ENCODE data around the gene CAMSAP2. TPM values are rescaled to one million over a fixed set of nuclear protein-coding genes. Genes with fewer than 3 reads are reported as not detected.
A peak's percentile ranks its signal among the peaks of the same experiment; 100 is the strongest.

The CAMSAP2 gene
- total RNA-seq, 2 experiments from 2014 or later, result 0.35 TPM; not detected in 1

DNA sequence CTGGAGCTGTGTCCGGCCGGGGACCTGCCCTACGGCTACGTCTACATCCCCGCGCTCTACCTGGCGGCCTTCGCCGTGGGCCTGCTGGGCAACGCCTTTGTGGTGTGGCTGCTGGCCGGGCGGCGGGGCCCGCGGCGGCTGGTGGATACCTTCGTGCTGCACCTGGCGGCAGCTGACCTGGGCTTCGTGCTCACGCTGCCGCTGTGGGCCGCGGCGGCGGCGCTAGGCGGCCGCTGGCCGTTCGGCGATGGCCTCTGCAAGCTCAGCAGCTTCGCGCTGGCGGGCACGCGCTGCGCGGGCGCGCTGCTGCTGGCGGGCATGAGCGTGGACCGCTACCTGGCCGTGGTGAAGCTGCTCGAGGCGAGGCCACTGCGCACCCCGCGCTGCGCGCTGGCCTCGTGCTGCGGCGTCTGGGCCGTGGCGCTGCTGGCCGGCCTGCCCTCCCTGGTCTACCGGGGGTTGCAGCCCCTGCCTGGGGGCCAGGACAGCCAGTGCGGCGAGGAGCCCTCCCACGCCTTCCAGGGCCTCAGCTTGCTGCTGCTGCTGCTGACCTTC, 134.5 kb downstream of the CAMSAP2 start:
- H3K4me3 Mint-ChIP-seq, result no peak overlapping the region
- H3K36me3 Mint-ChIP-seq, result no peaks in the 10 kb centered on the region
- DNase-seq, result no peak
- ATAC-seq, result no peak
- no peak overlapping the region for H3K27ac Mint-ChIP-seq
- peaks cover 34% of the 10 kb centered on the region for H3K4me1 Mint-ChIP-seq
- H3K27me3 Mint-ChIP-seq, result peaks cover 79% of the 10 kb centered on the region
- H3K9me3 Mint-ChIP-seq (ENCODE audit: low read depth), result no peaks in the 10 kb centered on the region
- CTCF ChIA-PET, result interaction anchor here (0.9 kb wide), 1 partner anchor 15 kb away, joined by 3 read pairs; no protein-coding TSS in a partner anchor

GRCh38 chr1:200873671-200874397, 135.1 kb downstream of the CAMSAP2 start:
- no peaks in the 10 kb centered on the region for H3K36me3 Mint-ChIP-seq
- H3K4me1 Mint-ChIP-seq, result peaks cover 40% of the 10 kb centered on the region
- CTCF ChIA-PET, result interaction anchor here (0.9 kb wide), 1 partner anchor 14 kb away, joined by 3 read pairs; no protein-coding TSS in a partner anchor
- no peak overlapping the region for H3K4me3 Mint-ChIP-seq
- H3K27ac Mint-ChIP-seq, result no peak overlapping the region
- no peaks in the 10 kb centered on the region for H3K9me3 Mint-ChIP-seq (ENCODE audit: low read depth)
- ATAC-seq (no peak), DNase-seq (no peak)
- H3K27me3 Mint-ChIP-seq, result peaks cover 86% of the 10 kb centered on the region

GRCh38 chr1:200874694-200875093, 136.0 kb downstream of the CAMSAP2 start:
- DNase-seq (no peak), ATAC-seq (no peak)
- H3K9me3 Mint-ChIP-seq (ENCODE audit: low read depth), result no peaks in the 10 kb centered on the region
- H3K4me1 Mint-ChIP-seq, result peaks cover 36% of the 10 kb centered on the region
- H3K27me3 Mint-ChIP-seq, result peaks cover 82% of the 10 kb centered on the region
- H3K27ac Mint-ChIP-seq, result no peak overlapping the region
- no peak overlapping the region for H3K4me3 Mint-ChIP-seq
- H3K36me3 Mint-ChIP-seq, result no peaks in the 10 kb centered on the region
- CTCF ChIA-PET, result no interaction called here

- no peak for DNase-seq
- Mint-ChIP-seq H3K27ac (no peak overlapping the region), H3K4me3 (no peak overlapping the region), H3K36me3 (no peaks in the 10 kb centered on the region), H3K9me3 (ENCODE audit: low read depth) (no peaks in the 10 kb centered on the region), H3K4me1 (peaks cover 35% of the 10 kb centered on the region), H3K27me3 (peaks cover 81% of the 10 kb centered on the region)
- CTCF ChIA-PET, result interaction anchor here (2.3 kb wide), 1 partner anchor 9 kb away, joined by 7 read pairs; no protein-coding TSS in a partner anchor
- no peak for ATAC-seq
Measured at GRCh38 chr1:200875416-200875815, 136.7 kb downstream of the CAMSAP2 start.

DNA sequence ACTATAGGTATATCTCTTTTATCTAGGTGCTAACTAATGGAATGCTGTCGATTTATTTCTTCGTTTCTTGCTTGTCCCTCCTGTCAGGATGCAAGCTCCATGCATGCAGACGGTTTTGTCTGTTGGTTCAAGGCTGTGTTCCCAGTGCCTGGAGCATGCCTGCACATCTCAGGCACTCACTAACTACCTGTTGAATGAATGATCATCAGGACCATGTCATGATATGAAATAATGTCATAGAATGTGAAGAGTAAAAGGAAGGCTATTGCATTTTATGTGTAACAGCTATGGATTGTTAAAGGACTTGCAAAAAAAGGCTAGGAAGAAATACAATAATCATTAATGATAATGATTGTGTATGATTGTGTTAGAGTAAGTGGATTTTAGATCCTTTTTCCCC, 138.3 kb downstream of the CAMSAP2 start:
- Mint-ChIP-seq H3K9me3 (ENCODE audit: low read depth) (no peaks in the 10 kb centered on the region), H3K4me1 (peaks cover 28% of the 10 kb centered on the region), H3K4me3 (no peak overlapping the region), H3K27ac (no peak overlapping the region), H3K27me3 (peaks cover 77% of the 10 kb centered on the region), H3K36me3 (no peaks in the 10 kb centered on the region)
- no peak for DNase-seq
- CTCF ChIA-PET, result interaction anchor here (0.7 to 2.3 kb wide), 2 partner anchors 10 to 156 kb away, joined by 3 to 7 read pairs; no protein-coding TSS in a partner anchor
- no peak for ATAC-seq

DNA sequence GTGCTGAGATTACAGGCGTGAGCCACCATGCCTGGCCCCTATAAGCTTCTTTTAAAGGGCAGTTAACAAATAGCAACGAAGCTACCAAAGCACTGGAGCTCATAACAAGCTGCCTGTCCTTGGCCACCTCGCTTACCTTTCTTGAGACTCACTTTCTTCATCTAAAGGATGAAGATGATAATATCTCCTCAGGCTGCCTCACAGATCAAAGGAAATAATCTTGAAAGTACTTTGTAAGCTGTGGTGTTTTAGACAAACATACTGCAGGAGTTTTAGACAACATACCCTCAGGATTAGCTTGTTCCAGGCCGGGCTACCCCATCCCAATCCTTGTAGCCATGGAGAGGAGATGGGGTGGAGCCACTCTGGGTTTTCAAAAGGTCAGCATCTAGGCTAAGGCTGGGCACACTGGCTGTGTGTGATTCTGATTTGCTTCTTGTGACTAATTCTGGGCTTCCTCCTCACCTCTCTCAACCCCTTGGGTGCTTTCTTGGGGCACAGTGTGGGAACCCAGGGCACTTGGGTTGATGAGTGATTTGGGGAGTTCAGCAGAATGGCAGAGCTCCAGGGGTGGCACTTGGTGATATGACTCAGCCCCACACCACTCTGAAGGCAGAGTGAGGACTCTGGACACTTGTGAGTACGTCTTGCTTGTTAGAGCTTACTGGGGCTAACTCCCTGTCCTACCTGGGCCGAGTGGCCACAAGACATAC, 139.3 kb downstream of the CAMSAP2 start:
- H3K4me3 Mint-ChIP-seq, result no peak overlapping the region
- no peak overlapping the region for H3K27ac Mint-ChIP-seq
- no peaks in the 10 kb centered on the region for H3K9me3 Mint-ChIP-seq (ENCODE audit: low read depth)
- no peaks in the 10 kb centered on the region for H3K36me3 Mint-ChIP-seq
- CTCF ChIA-PET, result interaction anchor here (0.7 to 2.3 kb wide), 4 partner anchors 11 to 157 kb away, joined by 3 to 7 read pairs (median 3); no protein-coding TSS in a partner anchor
- ATAC-seq (peak; percentile 82), DNase-seq (peak; percentile 74)
- peaks cover 28% of the 10 kb centered on the region for H3K4me1 Mint-ChIP-seq
- H3K27me3 Mint-ChIP-seq, result peaks cover 75% of the 10 kb centered on the region

DNA sequence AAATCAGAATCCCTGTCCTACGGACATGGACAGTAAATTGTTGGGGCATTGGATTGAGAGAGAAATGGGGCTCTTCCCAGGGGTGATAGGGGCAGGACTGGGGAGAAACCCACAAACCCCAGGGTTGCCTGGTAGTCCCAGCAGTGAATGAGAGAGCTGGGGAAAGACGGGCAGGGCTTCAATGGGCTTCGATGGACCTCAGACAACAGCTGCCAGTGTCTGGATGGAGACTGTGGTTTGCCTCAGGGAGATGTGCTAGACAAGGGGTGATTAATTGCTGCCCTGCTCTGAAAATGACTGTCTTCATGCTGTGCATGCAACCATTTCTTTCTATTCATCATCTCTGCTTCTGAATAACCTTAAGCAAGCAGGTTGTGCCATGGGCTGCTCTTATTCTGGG, 141.5 kb downstream of the CAMSAP2 start:
- Mint-ChIP-seq H3K4me1 (peaks cover 26% of the 10 kb centered on the region), H3K27ac (no peak overlapping the region), H3K36me3 (no peaks in the 10 kb centered on the region), H3K9me3 (ENCODE audit: low read depth) (no peaks in the 10 kb centered on the region), H3K27me3 (peaks cover 73% of the 10 kb centered on the region), H3K4me3 (no peak overlapping the region)
- ATAC-seq (peak; percentile 45), DNase-seq (peak; percentile 50)
- CTCF ChIA-PET, result interaction anchor here (0.6 to 1.1 kb wide), 2 partner anchors 14 to 141 kb away, joined by 3 read pairs; no protein-coding TSS in a partner anchor

GRCh38 chr1:200883118-200883517, 144.4 kb downstream of the CAMSAP2 start:
- DNase-seq (peak; percentile 19), ATAC-seq (no peak)
- Mint-ChIP-seq H3K4me1 (peaks cover 41% of the 10 kb centered on the region), H3K27ac (no peak overlapping the region), H3K36me3 (no peaks in the 10 kb centered on the region), H3K9me3 (ENCODE audit: low read depth) (no peaks in the 10 kb centered on the region), H3K27me3 (peaks cover 59% of the 10 kb centered on the region), H3K4me3 (no peak overlapping the region)
- CTCF ChIA-PET, result no interaction called here

DNA sequence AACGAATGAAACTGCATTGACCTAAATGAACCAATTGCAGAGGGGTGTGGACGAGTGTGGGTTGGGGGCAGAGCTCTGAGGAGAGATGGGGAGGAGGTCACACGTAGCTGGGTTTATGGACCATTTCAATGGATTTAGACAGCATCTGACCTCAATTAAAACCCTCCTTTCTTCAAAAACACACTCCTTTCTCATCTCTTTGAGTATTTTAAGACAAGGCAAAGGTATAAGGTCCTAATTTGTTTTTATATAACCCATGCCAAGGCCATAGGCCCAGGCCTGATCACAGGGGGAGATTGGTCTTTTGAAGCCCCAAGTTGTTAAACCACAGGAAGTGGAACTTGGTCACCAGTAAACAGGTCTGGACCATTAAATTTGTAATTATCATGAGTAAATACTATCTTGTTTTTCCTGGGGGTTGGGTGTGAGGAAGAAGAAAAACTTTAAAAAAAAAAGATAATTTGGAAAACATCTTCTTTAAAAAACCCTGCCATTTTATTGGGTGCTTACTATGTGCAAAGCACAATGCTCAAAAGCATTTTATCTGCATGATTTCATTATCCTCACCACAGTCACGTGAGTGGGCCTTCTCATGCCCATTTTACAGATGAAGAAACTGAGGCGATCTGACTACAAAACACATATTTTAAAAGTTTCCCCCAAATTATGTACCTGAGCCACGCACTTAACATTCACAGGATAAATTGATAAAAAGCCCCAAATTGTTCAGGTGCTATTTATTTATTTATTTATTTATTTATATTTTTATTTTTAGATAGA, 147.1 kb downstream of the CAMSAP2 start:
- Mint-ChIP-seq H3K4me1 (peaks cover 55% of the 10 kb centered on the region), H3K27me3 (peaks cover 64% of the 10 kb centered on the region), H3K4me3 (no peak overlapping the region), H3K27ac (no peak overlapping the region), H3K9me3 (ENCODE audit: low read depth) (no peaks in the 10 kb centered on the region), H3K36me3 (no peaks in the 10 kb centered on the region)
- CTCF ChIA-PET, result no interaction called here
- ATAC-seq (no peak), DNase-seq (no peak)

GRCh38 chr1:200886594-200886993, 147.9 kb downstream of the CAMSAP2 start:
- H3K9me3 Mint-ChIP-seq (ENCODE audit: low read depth), result no peaks in the 10 kb centered on the region
- no peak for DNase-seq
- H3K27me3 Mint-ChIP-seq, result peaks cover 62% of the 10 kb centered on the region
- CTCF ChIA-PET, result no interaction called here
- no peak overlapping the region for H3K27ac Mint-ChIP-seq
- peaks cover 54% of the 10 kb centered on the region for H3K4me1 Mint-ChIP-seq
- no peak for ATAC-seq
- H3K4me3 Mint-ChIP-seq, result no peak overlapping the region
- H3K36me3 Mint-ChIP-seq, result no peaks in the 10 kb centered on the region

DNA sequence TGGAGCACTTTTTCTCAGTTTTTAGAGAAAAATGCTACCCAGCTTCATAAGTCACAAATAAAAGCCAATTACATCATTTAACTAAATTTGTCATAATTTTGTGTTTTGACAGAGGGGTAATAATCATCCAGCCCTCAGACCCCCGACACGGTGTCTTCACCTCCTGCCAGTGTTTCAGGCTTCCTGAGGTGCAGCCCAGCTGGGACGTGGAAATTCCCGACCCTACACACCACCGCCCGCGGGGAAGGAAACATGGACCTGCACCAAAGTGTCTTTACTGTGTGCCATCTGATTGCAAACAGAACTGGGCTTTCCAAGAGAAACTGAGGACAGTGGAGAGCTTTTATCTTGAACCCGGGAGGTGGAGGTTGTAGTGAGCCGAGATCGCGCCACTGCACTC, 148.3 kb downstream of the CAMSAP2 start:
- Mint-ChIP-seq H3K4me3 (no peak overlapping the region), H3K27ac (peak overlapping the region; percentile 15), H3K9me3 (ENCODE audit: low read depth) (no peaks in the 10 kb centered on the region), H3K36me3 (no peaks in the 10 kb centered on the region), H3K27me3 (peaks cover 63% of the 10 kb centered on the region), H3K4me1 (peaks cover 55% of the 10 kb centered on the region)
- ATAC-seq (no peak), DNase-seq (no peak)
- CTCF ChIA-PET, result no interaction called here

DNA sequence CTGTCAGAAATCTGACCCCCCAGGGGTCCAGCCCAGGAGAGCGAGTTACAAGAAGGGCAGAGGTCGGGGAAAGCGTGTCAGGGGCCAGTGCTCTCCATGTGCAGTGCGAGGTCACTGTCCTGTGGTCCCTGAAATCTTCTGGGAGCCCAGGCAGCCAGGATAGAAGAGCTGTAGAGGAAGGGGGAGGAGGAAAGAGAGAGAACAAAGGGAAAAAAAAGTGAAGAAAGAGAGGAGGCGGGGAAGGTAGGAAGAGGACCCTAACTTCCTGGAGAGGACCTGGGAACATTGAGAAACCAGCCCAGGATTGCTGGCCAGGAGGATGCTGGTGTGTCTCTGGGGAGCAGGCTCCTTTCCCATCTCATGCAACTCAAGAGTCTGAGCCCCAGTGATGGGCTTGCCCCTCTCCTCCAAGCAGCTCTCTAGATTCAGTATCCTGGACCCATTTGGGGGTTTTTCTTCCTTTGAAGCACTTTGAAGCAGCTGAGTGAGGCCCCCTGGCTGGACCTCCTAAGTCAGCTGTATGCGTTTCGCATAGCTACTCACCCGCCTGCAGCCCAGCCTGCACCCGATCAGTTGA, 149.2 kb downstream of the CAMSAP2 start:
- no peak for ATAC-seq
- peaks cover 69% of the 10 kb centered on the region for H3K27me3 Mint-ChIP-seq
- peaks cover 62% of the 10 kb centered on the region for H3K4me1 Mint-ChIP-seq
- no peaks in the 10 kb centered on the region for H3K9me3 Mint-ChIP-seq (ENCODE audit: low read depth)
- H3K36me3 Mint-ChIP-seq, result no peaks in the 10 kb centered on the region
- DNase-seq, result no peak
- CTCF ChIA-PET, result interaction anchor here (0.6 to 1.5 kb wide), 9 partner anchors 14 to 265 kb away, joined by 3 to 6 read pairs (median 3); no protein-coding TSS in a partner anchor
- H3K27ac Mint-ChIP-seq, result peak overlapping the region; percentile 62
- no peak overlapping the region for H3K4me3 Mint-ChIP-seq
